Glomerular visceral epithelial cell (primary cell): ENCODE data around the gene NGB.
A peak's percentile ranks its signal among the peaks of the same experiment; 100 is the strongest.
"Not testable (repeated sequence)": the region's sequence is repeated elsewhere in the genome, so short reads cannot be mapped to it uniquely, and the experiment has no call there.

ENCODE experiments used
- DNase-seq: peaks from one replicate; pipeline ENCODE4 v3.0.0-alpha.2; 2016; ENCODE audit errors: extremely low spot score

Gene NGB

GRCh38 chr14:77271113-77271710 is at the start of gene NGB:
TSS of gene NGB (minus strand) at chr14:77271206. CDS start at chr14:77270937, 269 bp downstream.
- no peak for DNase-seq

- DNase-seq, result peak; percentile 92
These were observed 49.4 kb upstream of the NGB start, which contains the start of gene POMT2 for GRCh38 chr14:77320238-77320935. TSS of gene POMT2 (minus strand) at chr14:77320883. CDS start at chr14:77320681, 202 bp downstream.

GRCh38 chr14:77319422-77319821 is 48.4 kb upstream of the NGB start:
- DNase-seq, result peak; percentile 56

GRCh38 chr14:77318756-77319155 is 47.8 kb upstream of the NGB start:
- DNase-seq, result not testable (repeated sequence)

- no peak for DNase-seq
These were observed 47.1 kb upstream of the NGB start for GRCh38 chr14:77318006-77318553.

- DNase-seq, result no peak
These were observed 45.9 kb upstream of the NGB start for GRCh38 chr14:77316872-77317301.

GRCh38 chr14:77316195-77316505 is 45.1 kb upstream of the NGB start:
- DNase-seq, result no peak

GRCh38 chr14:77314539-77315457 is 43.8 kb upstream of the NGB start:
- DNase-seq, result no peak

- peak; percentile 11 for DNase-seq
These were observed 43.0 kb upstream of the NGB start for GRCh38 chr14:77314043-77314442.

GRCh38 chr14:77313371-77313770 is 42.4 kb upstream of the NGB start:
- DNase-seq, result no peak

- DNase-seq, result no peak
These were observed 40.2 kb upstream of the NGB start for GRCh38 chr14:77311217-77311616.

GRCh38 chr14:77310026-77310425 is 39.0 kb upstream of the NGB start:
- DNase-seq, result no peak

- DNase-seq, result no peak
These were observed 38.1 kb upstream of the NGB start for GRCh38 chr14:77309131-77309530.

GRCh38 chr14:77306851-77307496 is 36.0 kb upstream of the NGB start:
- DNase-seq, result peak; percentile 54

- DNase-seq, result no peak
These were observed 35.4 kb upstream of the NGB start for GRCh38 chr14:77306416-77306815.

- DNase-seq, result no peak
These were observed 34.7 kb upstream of the NGB start for GRCh38 chr14:77305696-77306095.

GRCh38 chr14:77303417-77304156 is 32.6 kb upstream of the NGB start:
- peak; percentile 86 for DNase-seq

- DNase-seq, result peak; percentile 52
These were observed 31.9 kb upstream of the NGB start for GRCh38 chr14:77302926-77303325.

GRCh38 chr14:77301103-77301502 is 30.1 kb upstream of the NGB start:
- DNase-seq, result peak; percentile 58

- no peak for DNase-seq
These were observed 28.8 kb upstream of the NGB start for GRCh38 chr14:77299771-77300170.

GRCh38 chr14:77296906-77297305 is 25.9 kb upstream of the NGB start:
- no peak for DNase-seq
